Glutamatergic neuron (in vitro differentiated cells): Measurements from ENCODE around the gene WDR82. TPM values are rescaled to one million over a fixed set of nuclear protein-coding genes. Genes with fewer than 3 reads are reported as not detected.

Experiments
- DNase-seq: peaks from one replicate; pipeline ENCODE4 v3.0.0; 2022
- H3K27ac Mint-ChIP-seq: one replicate; pipeline ENCODE4 v1.8.0; 2020; ENCODE audit warnings: mild to moderate bottlenecking, mixed read lengths, inconsistent platforms; ENCODE audit not compliant: unreplicated experiment
- H3K27me3 Mint-ChIP-seq: one replicate; pipeline ENCODE4 v1.8.0; 2020; ENCODE audit warnings: mild to moderate bottlenecking, moderate library complexity, mixed read lengths, inconsistent platforms; ENCODE audit not compliant: unreplicated experiment
- H3K36me3 Mint-ChIP-seq: one replicate; pipeline ENCODE4 v1.8.0; 2020; ENCODE audit warnings: mild to moderate bottlenecking, mixed read lengths, inconsistent platforms; ENCODE audit not compliant: unreplicated experiment
- H3K4me1 Mint-ChIP-seq: one replicate; pipeline ENCODE4 v1.8.0; 2020; ENCODE audit warnings: mild to moderate bottlenecking, low read depth, mixed read lengths, inconsistent platforms; ENCODE audit not compliant: unreplicated experiment
- H3K4me3 Mint-ChIP-seq: one replicate; pipeline ENCODE4 v1.8.0; 2020; ENCODE audit warnings: mild to moderate bottlenecking, mixed read lengths, inconsistent platforms; ENCODE audit not compliant: unreplicated experiment
- H3K9me3 Mint-ChIP-seq: one replicate; pipeline ENCODE4 v1.8.0; 2020; ENCODE audit warnings: mild to moderate bottlenecking, moderate library complexity, mixed read lengths, inconsistent platforms; ENCODE audit not compliant: unreplicated experiment
- total RNA-seq: library from RNA; stranded (reverse); fragmentation: NEBNext Ultra II Directional; extraction: Animal tissue kit (Norgen Biotek cat#: 25700); gene quantifications from one replicate; pipeline ENCODE4 v1.2.1, GENCODE V29; 2021; ENCODE audit not compliant: unreplicated experiment
- TF ChIP-seq, protein P1 (sequence below): fragments of 200-600 bp; sonication (generic); IDR thresholded peaks from one replicate; pipeline ENCODE4 v1.5.0; 2021; ENCODE audit not compliant: partially characterized antibody, unreplicated experiment

WDR82 gene
- total RNA-seq, 1 donor from 2014 or later, result 118 TPM

DNA sequence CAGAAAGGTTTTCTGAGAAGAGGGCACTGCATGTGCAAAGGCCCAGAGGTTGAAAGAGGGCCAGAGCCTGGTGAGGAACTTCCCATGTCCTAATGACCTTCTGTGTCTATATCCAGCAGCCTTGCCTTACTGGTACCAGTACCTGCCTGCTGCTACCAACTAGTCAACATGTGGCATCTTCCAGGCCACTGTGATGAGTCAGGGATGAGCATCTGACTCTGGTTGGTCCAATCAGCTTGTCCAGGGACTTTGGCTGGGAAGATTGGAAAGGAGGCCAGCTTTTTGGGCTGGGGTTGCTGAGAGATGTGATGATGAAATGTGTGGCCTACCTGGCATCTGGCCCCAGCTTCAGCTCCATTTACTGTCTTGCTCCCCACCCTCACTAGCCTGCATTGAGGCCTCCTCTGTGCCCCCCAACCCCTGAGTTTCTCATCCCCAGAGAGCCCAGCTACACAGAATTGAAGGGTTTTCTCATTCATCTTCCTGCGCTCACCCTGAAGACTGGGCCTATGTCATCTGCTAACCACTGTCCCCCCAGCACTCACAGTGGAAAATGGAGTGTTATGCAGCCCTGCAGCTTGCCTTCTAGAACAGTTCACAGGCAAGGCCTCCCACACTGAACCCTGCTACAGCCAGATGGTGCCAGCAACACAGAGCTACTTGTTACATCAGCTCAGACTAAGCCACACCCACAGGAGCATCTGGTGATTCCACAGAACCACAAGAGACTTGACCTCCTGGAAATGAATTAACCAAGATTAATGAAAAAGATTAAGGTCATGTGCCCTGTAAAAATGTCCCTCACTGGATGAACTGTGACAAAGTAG lies 38.2 kb downstream of the WDR82 start:
- Mint-ChIP-seq H3K36me3 (no peaks in the 10 kb centered on the region), H3K9me3 (peaks cover 25% of the 10 kb centered on the region), H3K27ac (peak overlapping the region; percentile 100), H3K27me3 (peaks cover 18% of the 10 kb centered on the region), H3K4me1 (peaks cover 18% of the 10 kb centered on the region), H3K4me3 (peak overlapping the region; percentile 94)
- DNase-seq, result peak; percentile 78
- TF ChIP-seq, protein P1, sequence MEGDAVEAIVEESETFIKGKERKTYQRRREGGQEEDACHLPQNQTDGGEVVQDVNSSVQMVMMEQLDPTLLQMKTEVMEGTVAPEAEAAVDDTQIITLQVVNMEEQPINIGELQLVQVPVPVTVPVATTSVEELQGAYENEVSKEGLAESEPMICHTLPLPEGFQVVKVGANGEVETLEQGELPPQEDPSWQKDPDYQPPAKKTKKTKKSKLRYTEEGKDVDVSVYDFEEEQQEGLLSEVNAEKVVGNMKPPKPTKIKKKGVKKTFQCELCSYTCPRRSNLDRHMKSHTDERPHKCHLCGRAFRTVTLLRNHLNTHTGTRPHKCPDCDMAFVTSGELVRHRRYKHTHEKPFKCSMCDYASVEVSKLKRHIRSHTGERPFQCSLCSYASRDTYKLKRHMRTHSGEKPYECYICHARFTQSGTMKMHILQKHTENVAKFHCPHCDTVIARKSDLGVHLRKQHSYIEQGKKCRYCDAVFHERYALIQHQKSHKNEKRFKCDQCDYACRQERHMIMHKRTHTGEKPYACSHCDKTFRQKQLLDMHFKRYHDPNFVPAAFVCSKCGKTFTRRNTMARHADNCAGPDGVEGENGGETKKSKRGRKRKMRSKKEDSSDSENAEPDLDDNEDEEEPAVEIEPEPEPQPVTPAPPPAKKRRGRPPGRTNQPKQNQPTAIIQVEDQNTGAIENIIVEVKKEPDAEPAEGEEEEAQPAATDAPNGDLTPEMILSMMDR, result no peak

DNA sequence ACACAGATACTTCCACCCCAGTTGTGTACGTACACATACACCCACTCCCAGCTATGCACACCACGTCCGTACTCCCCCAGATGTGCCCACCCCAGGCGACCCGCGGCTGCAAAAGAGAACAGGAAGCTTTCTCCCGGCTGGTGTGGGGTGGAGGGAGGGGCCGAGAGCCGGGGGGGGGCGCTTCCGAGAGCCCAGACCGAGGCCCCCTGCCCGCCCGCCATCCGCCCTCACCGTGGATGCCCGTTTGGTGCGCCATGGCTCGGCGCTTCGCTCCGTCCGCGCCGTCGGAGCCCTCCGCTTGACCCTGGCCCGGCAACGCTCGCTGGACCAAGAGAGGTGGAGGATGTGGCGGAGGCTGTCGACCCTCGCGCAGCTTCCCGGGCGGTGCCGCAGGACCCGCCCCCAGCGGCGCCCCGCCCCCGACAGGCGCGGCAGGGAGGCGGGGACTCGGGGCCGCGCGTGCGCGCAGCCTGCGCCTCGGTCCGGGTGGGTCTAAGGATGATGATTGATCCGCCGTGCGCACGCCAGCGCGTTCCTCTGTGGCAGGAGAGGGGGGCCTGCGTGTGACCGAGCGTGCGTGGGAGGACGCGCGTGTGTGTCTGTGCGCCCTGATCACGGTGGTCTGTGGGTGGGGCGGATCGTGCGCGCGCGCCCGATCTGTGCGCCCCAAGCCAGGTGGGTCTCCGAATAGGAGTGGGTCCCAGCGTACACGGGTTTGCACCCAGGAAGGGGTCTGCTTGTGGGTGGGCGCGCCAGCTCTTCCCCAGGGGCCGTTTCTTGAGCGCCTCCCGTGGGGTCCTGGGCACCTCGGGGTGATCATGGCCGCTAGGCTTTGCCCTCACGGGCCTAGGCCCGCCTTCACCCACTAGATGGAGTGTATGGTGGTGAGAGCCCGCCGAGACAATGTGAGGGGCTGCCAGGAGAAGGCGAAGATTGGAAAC lies 39.4 kb downstream of the WDR82 start, which contains the start of gene TWF2:
TWF2 (minus strand) TSS at position 398 of the 941 bp plus-strand sequence; CDS start at position 256, 142 bp downstream.
- peaks cover 20% of the 10 kb centered on the region for H3K4me1 Mint-ChIP-seq

DNA sequence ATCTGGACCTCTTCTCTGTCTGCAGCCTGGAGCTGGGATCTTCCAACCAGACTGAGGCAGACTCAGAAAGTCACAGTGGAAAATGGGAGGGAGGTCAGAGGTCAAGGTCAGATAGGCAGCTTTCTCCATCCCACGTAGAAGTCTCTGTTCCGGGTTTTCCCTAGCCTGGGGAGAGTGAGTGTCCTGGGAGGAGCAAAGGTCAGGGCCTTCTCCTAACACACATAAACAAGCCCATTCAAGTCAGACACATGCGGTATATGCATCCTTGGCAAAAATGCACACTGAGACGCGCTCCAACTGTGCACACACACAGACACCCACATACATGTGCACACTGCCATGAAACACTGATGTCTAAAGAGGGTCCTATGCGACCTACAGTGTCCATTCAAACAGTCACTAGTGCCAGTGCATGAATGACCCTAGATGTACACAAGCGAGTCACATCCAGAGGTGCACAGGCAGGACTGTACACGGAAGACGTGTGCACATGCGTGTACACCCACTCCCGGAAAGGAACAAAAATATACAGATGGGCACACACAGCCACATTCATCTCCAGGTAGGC lies 40.2 kb downstream of the WDR82 start:
- H3K36me3 Mint-ChIP-seq, result no peaks in the 10 kb centered on the region
- H3K27ac Mint-ChIP-seq, result peak overlapping the region; percentile 87
- H3K4me1 Mint-ChIP-seq, result peaks cover 20% of the 10 kb centered on the region
- TF ChIP-seq, protein P1, result peak; percentile 12
- peak overlapping the region; percentile 98 for H3K4me3 Mint-ChIP-seq
- H3K9me3 Mint-ChIP-seq, result peaks cover 23% of the 10 kb centered on the region
- DNase-seq, result no peak
- H3K27me3 Mint-ChIP-seq, result peaks cover 18% of the 10 kb centered on the region

More for the DNA sequence above, 39.4 kb downstream of the WDR82 start, which contains the start of gene TWF2:
- TF ChIP-seq, protein P1, result no peak
- peaks cover 18% of the 10 kb centered on the region for H3K27me3 Mint-ChIP-seq
- H3K27ac Mint-ChIP-seq, result peak within 1 kb of the TSS; percentile 100
- H3K9me3 Mint-ChIP-seq, result peaks cover 25% of the 10 kb centered on the region
- H3K36me3 Mint-ChIP-seq, result no peaks in the 10 kb centered on the region
- peak; percentile 90 for DNase-seq
- H3K4me3 Mint-ChIP-seq, result peak within 1 kb of the TSS; percentile 98

DNA sequence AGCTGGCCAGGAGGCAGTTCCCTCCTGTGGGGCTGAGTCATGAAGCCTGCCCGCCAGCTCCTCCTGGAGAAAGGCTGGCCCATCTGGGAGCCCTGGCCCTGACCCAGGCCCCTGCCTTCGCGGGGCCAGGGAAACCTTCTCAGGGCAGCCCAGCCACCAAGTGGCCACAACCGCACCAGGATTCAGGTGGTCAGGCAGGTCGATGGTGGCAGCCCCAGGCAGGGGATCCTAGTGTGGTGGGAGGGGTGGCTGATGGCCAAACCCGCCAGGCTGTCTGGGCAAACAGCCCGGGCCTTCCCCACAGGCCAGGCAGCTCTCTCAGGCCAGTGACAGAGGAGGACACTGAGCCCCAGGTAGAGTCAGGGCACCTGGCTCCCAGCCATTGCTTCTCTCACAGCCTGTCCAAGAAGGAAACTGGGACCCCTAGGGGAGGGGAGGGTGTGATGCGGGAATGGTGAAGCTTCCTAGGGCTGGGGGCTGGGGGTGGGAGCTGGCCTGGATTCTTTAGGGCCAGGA lies 40.7 kb downstream of the WDR82 start:
- Mint-ChIP-seq H3K27me3 (peaks cover 18% of the 10 kb centered on the region), H3K36me3 (no peaks in the 10 kb centered on the region), H3K27ac (peak overlapping the region; percentile 87), H3K4me1 (peaks cover 20% of the 10 kb centered on the region), H3K9me3 (peaks cover 21% of the 10 kb centered on the region), H3K4me3 (peak overlapping the region; percentile 98)
- DNase-seq, result no peak
- TF ChIP-seq, protein P1, result peak; percentile 18
